GM18873 (cell line): ENCODE data around the gene SLC25A52.
"Not testable (repeated sequence)": the region's sequence is repeated elsewhere in the genome, so short reads cannot be mapped to it uniquely, and the experiment has no call there.

Experiments used
- ATAC-seq: cut with Tn5 transposase; IDR thresholded peaks from one replicate; pipeline ENCODE4 v1.9.1; 2021; ENCODE audit warnings: mild to moderate bottlenecking, moderate library complexity, moderate number of reproducible peaks; ENCODE audit not compliant: unreplicated experiment, low FRiP score

SLC25A52 gene, protein sequence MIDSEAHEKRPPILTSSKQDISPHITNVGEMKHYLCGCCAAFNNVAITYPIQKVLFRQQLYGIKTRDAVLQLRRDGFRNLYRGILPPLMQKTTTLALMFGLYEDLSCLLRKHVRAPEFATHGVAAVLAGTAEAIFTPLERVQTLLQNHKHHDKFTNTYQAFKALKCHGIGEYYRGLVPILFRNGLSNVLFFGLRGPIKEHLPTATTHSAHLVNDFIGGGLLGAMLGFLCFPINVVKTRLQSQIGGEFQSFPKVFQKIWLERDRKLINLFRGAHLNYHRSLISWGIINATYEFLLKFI

DNA sequence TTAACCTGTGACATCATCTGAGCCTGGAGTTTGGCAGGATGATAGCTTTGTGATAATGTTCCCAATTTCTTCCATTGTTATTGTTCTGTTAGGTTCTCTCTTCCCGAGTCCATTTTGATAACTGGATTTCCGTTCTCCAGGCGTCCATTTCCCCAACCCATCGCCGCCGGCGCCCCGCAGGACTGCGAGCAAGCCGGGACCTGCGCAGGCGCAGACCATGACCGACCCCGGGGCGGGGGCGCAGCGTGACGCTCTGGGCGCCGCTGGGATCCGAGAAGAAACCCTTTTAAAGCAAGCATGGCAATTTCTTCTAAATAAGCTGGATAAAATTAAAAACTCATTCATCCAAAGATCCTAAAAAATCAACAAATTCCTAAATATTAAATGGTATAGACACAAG is at the start of gene SLC25A52:
Gene SLC25A52 (minus strand): TSS at position 186 of the 400 bp plus-strand sequence. CDS start 219 bp downstream, outside the sequence.
- ATAC-seq = no peak

DNA sequence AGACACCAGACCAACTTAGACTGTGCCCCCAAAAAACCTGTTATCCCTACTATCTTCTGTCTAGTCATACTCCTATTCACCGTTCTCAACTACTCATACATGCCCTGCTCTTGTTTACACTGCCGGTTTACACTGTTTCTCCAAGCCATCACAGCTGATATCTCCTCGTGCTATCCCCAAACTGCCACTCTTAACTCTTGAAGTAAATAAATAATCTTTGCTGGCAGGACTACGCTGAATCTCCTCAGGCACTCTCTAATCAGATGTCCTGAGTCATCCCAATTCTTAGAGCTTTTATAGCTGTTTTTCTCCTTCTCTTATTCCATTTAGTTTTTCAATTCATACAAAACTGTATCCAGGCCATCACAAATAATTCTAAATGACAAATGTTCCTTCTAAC is 48.4 kb upstream of the SLC25A52 start:
- ATAC-seq = not testable (repeated sequence)

DNA sequence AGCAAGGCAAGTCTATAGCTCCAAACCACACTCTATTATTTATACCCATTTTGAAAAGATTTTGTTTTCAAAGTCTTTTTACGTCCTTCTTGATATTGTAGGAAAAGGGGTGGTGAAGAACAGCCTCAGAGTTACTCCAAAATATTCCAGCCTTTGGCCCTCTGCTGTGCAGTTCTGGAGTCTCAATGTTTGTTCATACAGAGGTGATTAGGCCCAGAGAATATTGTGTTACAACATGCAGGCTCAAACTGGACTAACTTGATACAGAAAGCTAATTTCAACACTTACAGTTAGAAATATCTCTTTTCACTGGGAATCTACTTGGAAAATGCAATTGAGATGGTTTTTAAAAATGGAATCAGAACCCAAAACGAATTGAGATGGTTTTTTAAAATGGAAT is 40.4 kb upstream of the SLC25A52 start:
- no peak for ATAC-seq

DNA sequence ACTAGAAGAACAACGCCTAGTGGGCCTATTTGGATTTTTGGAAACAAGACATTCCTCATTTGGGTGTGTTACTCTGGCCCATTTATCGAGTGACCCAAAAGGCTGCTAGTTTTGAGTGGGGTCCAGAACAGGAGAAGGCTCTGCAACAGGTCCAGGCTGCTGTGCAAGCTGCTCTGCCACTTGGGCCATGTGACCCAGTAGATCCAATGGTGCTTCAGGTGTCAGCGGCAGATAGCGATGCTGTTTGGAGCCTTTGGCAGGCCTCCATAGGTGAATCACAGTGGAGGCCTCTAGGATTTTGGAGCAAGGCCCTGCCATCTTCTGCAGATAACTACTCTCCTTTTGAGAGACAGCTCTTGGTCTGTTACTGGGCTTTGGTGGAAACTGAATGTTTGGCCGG is 38.6 kb upstream of the SLC25A52 start:
- ATAC-seq = not testable (repeated sequence)

DNA sequence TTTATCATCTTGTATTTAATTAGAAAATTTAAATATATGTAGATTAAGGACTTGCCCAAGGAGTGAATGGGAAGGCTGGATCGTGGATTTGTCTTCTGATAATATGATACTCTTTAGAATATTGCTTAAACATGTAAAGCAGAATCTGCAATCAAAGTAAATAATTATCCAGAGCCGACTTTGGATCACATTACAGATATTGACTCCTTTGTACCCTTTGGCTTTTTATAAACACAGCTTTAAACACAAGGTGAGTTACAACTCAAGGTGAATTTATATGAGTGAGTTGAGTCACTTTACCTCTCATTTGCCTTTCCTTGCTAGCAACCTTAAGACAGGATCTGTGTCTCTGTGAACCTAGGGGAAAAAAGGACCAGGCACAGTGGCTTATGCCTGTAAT is 37.7 kb upstream of the SLC25A52 start:
- ATAC-seq = no peak

DNA sequence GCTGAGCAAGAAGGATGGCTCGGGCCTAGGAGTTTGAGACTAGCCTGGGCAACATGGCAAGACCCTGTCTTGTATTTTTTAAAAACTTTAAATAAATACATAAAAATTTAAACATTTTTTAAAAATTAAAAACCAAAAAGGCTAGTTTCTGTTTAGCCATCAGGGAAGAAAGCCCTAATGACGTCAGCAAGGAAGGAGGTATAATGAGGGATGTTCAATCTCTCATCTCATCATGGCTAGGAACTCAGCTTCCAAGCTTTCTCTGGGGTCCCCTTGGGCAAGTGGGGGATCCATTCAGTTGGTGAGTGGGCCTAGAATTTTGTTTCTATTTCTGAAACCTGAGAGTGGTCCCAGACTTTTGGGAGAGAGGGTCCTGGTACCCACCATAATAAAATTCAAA is 35.1 kb upstream of the SLC25A52 start:
- no peak for ATAC-seq

DNA sequence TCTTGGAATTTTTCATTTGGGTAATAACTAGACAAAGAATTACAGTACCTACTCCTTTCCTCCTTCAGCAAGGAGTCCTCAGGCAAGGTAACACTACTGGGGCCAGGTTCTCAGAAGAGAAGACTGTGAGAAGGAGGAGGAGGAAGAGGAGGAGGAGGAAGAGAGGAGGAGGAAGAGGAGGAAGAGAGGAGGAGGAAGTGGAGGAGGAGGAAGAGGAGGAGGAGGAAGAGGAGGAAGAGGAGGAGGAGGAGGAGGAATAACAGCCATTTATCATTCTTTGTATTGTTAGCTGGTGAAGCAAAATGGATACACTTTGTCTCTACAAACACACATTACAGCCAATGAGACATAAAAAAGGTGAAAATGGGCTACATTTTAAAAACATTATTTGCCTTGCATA is 32.9 kb upstream of the SLC25A52 start:
- ATAC-seq = no peak

DNA sequence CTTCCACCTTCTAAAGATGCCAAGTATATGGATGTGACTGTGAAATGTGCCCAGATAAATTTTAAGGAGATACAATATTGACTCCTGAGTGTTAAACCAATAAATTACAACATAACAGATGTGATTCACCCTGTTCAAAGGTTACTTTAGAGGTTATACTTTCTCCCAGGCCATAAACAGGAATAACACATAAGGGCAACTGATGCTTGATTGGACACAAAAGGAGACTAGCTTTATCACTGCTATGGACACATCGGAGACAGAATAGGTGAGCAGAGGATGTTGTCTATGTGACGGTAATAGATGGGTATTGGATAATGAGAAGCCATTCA is 31.9 kb upstream of the SLC25A52 start:
- no peak for ATAC-seq

DNA sequence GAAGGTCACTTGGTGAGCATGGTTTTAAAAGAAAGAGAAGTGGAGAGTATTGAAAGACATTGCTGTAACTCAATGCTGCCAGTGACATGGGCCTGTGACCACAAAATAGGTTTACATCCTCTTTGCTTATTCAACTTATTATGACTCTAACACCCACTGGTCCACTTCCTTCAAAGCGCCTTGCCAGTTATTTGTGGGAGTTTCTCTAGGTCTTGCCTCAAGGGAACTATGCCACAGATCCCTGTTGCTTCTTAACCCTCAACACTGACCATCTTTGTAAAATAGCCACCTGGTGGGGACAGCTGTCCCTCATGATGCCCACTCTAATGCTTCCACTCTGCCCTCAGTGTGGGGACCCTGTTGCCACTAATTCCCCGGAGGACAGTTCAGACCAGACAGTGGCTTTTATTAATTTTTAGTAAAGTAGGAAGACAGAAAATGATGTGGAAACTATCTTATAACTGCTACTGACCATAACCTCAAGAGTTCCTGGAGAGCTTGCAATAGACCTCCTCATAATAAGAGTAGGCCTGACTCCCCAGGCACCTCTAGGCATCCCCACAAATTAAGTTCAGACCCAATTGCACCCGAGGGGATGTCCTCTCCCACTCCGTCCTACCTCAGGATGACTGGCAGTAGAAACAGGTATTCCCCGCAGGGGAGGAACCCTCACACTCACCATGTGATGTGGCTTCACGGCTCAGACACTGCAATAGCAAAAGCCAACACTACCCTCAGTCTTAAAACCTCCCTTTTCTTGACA is 31.3 kb upstream of the SLC25A52 start:
- ATAC-seq = peak; percentile 95

DNA sequence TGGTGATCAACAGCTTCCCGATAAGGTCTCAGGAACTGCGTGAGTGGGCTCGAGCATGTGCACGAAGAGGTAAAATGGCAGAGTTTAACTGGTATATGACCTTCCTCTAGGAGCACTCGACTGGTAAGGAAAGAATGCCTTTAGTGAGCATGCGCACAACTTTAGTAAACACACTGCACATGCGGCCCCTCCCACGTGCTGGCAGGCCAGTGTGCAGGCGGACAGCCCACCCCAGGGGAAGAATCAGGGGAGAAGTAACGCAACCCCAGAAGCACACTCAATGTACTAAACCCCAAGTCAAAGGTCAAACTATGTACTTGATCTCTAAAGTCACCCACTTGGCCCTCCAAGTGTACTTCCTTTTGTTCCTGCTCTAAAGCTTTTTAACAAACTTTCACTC is 28.7 kb upstream of the SLC25A52 start:
- no peak for ATAC-seq

DNA sequence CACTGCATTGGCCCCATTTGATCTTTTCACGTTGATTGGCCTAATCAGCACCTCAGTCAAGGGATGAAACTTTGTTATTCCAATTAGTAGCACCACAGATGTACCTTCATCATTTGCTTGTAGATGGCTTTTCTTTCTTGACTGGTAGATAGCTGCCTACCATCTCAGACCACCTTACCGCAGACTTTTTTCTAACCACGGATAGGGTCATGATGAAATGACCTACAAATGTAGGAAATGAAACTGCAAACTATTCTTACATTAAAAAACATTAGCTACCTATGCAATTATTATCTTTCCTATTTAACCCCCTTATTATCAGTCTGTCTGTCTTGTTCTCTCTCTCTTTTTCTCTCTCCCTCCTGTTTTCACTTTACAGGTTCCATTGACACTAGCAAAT is 22.4 kb upstream of the SLC25A52 start:
- no peak for ATAC-seq

DNA sequence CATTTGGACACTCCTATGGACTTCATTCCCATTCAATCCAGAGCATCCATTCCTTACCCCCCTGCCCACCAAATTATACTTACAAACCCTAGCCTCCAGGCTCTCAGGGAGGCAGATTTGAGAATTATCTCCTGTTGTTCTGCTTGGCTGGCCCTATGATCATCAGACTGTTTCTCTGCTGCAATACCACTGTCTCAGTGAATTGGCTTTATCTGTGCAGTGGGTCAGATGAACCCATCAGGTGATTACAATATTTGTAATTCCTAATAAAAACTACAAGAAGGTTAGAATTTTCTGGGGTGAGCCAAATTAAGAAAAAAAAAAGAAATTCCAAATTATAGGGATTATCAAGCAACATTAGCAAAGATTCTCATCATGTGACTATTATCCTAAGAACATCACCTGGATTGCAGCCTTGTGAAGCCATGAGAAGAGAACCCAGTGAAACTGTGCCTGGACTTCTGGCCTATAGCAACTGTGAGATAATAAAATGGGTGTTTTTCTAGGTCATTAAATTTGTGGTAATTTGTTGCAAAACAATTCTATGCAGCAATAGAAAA is 17.8 kb upstream of the SLC25A52 start:
- no peak for ATAC-seq

DNA sequence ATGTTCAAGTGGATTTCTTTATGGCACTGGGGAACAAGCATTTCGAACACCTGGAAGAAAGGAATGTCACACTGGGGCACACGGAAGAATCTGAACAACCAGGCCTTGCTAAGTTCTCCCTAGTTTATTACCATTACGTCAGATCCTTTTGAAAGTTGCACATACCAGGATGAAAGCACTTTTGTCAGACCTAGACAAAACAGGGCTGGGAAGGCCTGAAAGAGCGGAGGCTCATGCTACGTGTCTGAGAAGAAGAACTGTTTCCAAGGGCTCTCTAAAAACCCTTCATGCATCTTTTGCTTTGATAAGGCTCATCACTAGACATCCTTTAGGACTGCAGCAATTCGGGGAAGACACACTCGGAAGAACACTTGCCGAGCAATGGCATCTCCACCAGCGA is 15.4 kb upstream of the SLC25A52 start:
- ATAC-seq = no peak

DNA sequence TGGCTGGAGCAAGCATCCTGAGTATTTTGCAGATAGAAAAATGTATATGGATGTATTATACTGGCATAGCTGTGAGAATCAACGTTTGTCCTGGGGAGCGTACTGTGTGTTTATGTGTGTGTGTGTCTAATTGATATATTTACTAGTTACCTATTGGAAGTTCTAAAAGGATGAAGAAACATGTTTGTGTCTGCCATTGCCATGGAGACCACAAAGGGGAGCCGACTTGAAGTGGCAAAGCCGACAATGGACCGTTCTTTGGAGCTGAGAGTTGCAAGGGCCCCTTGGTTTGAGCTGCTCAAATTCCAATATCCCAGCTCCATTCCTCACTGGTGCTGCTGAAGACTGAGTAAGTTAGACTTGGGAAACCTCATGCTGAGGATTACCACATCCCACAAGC is 14.3 kb upstream of the SLC25A52 start:
- ATAC-seq = no peak

DNA sequence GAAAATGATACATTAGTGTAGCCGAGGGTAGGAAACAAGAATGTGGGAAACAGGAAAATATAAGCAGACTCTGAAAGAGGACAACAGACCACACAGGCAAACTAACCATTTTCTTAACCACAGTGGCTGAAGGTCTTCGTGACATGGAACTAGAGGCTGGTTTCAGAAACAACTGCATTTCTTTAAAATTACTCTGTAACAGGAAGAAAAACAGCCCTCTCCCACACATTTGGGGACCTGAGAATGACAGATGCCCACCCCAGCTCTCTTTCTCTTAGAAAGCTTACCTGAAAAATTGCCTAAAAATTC is 13.8 kb upstream of the SLC25A52 start:
- peak; percentile 69 for ATAC-seq

DNA sequence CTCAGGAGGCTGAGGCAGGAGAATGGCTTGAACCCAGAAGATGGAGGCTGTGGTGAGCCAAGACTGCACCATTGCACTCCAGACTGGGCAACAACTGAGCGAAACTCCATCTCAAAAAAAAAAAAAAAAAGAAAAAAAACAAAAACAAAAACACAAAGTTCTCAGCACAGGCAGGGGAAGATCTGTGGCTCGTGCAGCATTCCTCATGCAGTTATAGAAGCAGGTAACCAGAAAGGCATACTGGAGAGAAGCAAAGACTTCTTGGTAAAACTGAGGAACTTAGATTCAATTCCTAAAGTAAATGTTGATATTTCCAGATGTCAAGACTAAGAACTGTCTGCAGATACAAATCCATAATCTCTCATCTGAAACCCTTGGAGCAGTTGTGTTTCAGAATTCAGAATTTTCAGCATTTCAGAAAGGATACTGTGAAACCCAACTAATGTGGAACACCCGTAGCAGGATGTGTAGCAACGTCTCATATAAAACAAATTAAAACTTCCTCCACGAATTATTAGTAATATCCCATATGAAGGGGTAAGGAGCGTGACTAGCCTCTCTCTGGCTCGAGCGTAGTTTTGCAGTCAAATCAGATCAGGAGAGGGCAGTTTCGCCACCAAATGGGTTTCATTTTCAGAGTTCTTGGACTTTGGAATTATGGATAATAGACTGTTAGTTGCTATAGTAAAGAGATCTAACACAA is 13.2 kb upstream of the SLC25A52 start:
- ATAC-seq = peak; percentile 16

DNA sequence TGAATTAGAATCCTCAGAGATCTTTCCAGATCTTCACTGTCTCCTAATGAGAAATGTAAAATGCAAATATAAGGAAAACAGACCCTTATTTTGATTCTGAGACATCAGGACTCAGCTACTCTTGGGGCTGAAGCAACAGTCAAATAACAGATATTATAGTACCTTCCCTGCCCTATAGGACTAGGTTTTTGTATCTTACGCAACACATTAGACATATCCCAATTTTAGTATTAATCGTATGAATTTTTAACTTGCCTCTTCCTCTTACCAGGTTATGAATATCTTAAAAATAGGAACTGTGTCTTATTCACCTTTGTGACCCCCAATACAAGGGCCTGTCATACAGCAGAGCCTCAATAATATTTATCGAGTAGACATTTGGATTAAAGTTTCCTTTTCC is 12.0 kb upstream of the SLC25A52 start:
- no peak for ATAC-seq

DNA sequence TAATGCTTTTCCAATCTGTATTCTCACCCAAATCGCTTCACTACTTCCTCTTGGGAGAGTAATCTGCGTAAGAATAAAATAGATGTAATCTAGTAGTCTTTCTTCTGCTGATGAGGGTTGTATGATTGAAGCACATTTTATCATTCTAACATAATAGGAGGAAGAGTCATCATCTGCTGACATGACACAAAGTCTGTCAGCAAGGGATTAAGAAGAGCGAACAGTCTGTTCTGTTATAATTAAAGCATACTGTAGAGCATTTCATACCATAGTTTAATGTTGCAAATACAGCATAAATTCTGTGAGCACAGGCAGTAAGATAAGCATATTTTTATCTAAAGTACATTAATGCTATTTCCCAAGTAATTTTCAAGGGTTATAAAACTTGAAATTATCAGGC is 10.4 kb downstream of the SLC25A52 start:
- no peak for ATAC-seq

DNA sequence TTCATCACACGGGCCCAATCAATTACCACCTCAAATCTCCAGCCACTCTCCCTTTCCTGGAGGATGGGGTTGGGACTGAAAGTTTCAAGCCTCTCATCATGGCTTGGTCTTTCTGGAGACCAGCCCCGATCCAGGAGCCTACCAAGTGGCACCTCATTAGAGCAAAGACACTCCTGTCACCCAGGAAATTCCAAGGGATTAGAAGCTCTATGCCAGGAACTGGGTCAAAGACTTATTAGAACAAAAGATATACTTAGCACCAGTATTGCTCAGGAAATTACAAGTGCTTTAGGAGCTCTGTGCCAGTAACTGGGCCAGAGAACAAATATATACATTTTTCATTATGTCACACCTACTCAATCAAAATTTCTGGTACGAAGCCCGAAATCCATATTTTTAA is 14.3 kb downstream of the SLC25A52 start:
- ATAC-seq = no peak

DNA sequence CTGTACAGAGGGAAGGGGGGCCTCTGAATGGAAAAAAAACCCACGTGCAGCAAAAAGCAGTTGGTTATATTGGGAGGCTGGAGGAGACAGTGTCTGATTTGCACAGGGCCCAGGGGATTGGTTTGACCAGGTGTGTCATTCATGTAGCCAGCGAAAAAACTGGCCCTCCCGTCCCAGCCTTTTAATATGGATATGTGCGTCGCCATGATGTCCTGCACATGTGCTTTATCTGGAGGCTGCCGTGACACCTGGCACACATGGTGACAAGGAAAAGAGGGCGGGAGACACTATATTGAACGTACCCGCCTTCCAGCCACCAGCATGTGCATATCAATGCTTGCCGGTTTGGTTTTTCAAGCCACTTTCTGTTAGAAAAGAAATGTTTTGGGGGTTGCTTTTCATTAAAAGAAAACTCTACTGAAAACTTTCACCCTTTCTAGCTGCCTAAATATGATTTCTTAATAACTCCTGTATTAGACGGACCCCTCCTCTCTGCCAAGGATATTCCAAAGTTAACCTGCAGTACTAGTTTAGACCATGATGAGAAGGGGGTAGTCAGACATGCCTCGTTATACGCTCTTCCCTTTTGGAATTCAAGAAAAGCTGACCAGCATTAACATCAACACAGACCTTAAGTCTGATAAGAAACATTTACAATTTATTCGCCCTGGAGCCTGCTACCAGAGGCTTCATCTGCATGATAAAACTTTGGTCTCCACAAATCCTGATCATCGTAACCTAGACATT is 16.2 kb downstream of the SLC25A52 start:
- ATAC-seq = no peak

DNA sequence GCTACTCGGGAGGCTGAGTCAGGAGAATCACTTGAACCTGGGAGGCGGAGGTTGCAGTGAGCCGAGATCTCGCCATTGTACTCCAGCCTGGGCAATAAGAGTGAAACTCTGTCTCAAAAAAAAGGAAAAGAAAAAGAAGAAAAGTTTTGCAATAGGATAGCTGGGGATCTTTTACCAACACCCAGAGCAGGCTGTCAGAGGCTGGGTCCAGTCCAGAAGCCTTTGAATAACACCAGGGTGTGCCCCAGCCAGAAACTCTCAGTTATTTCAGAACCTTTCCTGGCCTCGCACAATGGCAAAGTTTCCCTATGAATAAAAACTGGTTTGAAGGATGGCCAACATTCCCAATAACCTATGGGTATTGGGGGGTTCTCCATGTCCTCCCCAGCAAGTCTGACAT is 17.1 kb downstream of the SLC25A52 start:
- ATAC-seq = not testable (repeated sequence)
